ENCODE results near the gene NGF. TPM values are rescaled to one million over a fixed set of nuclear protein-coding genes. Genes with fewer than 3 reads are reported as not detected.

NGF gene
- total and polyA plus RNA-seq, 8 donors = 0.31 to 3.1 (median 1.8) TPM; not detected in 3

GRCh38 chr1:115314092-115314491, 24.0 kb downstream of the NGF start:
- TF ChIP-seq POLR2A (IDR thresholded peaks at IDR 0.05) (no peak), EP300 (IDR thresholded peaks at IDR 0.05) (no peak), POLR2AphosphoS5 (IDR thresholded peaks at IDR 0.05) (no peak), CTCF (IDR thresholded peaks at IDR 0.05) (no peak)
- intact Hi-C loops (cut with DNase I; ENCODE audit: low total_unique reads) = no loop called here
- H3K4me3 ChIP-seq = no peak overlapping the region
- 41 to 59% (median 46%) methylated on average over 4 of the region's 4 CpGs for WGBS, 5 donors
- no peaks in the 10 kb centered on the region for H3K9me3 ChIP-seq
- H3K27ac ChIP-seq = peak overlapping the region in 1 of 5 donors; percentile 10
- no peaks in the 10 kb centered on the region for H3K27me3 ChIP-seq
- H3K36me3 ChIP-seq = no peaks in the 10 kb centered on the region
- H3K4me1 ChIP-seq = peaks cover 8 to 23% (median 14%) of the 10 kb centered on the region in 4 donors
- peak in 1 of 2 donors; percentile 41 for DNase-seq

- H3K27ac ChIP-seq = peak overlapping the region in 2 of 5 donors; percentile 9 to 15
- WGBS, 5 donors = 64 to 90% (median 87%) methylated on average over 1 of the region's 1 CpG
These were observed 24.9 kb downstream of the NGF start for GRCh38 chr1:115313182-115313581.

GRCh38 chr1:115312742-115313141, 25.3 kb downstream of the NGF start:
- H3K36me3 ChIP-seq = no peaks in the 10 kb centered on the region
- H3K27me3 ChIP-seq = no peaks in the 10 kb centered on the region
- no peak overlapping the region for H3K4me3 ChIP-seq
- intact Hi-C loops (cut with DNase I; ENCODE audit: low total_unique reads) = no loop called here
- peak overlapping the region in 2 of 5 donors; percentile 9 to 15 for H3K27ac ChIP-seq
- peaks cover 8 to 23% (median 14%) of the 10 kb centered on the region in 4 donors for H3K4me1 ChIP-seq
- no peak for DNase-seq
- TF ChIP-seq EP300 (IDR thresholded peaks at IDR 0.05) = no peak
- TF ChIP-seq POLR2AphosphoS5 (IDR thresholded peaks at IDR 0.05) = no peak
- no peak for TF ChIP-seq POLR2A (IDR thresholded peaks at IDR 0.05)
- TF ChIP-seq CTCF (IDR thresholded peaks at IDR 0.05) = no peak
- H3K9me3 ChIP-seq = no peaks in the 10 kb centered on the region

More at GRCh38 chr1:115313182-115313581, 24.9 kb downstream of the NGF start:
- no peak for DNase-seq
- peaks cover 8 to 23% (median 14%) of the 10 kb centered on the region in 4 donors for H3K4me1 ChIP-seq
- no peak for TF ChIP-seq EP300 (IDR thresholded peaks at IDR 0.05)
- TF ChIP-seq POLR2A (IDR thresholded peaks at IDR 0.05) = no peak
- TF ChIP-seq POLR2AphosphoS5 (IDR thresholded peaks at IDR 0.05) = no peak
- no peak for TF ChIP-seq CTCF (IDR thresholded peaks at IDR 0.05)
- H3K27me3 ChIP-seq = no peaks in the 10 kb centered on the region
- H3K9me3 ChIP-seq = no peaks in the 10 kb centered on the region
- H3K4me3 ChIP-seq = no peak overlapping the region
- no peaks in the 10 kb centered on the region for H3K36me3 ChIP-seq
- intact Hi-C loops (cut with DNase I; ENCODE audit: low total_unique reads) = no loop called here

GRCh38 chr1:115311474-115311989, 26.5 kb downstream of the NGF start:
- Histone ChIP-seq H3K27ac (no peak overlapping the region), H3K27me3 (no peaks in the 10 kb centered on the region), H3K36me3 (no peaks in the 10 kb centered on the region), H3K9me3 (no peaks in the 10 kb centered on the region), H3K4me1 (peaks cover 8 to 15% (median 9%) of the 10 kb centered on the region in 4 donors), H3K4me3 (no peak overlapping the region)
- DNase-seq = no peak
- TF ChIP-seq POLR2AphosphoS5 (IDR thresholded peaks at IDR 0.05) = no peak
- TF ChIP-seq EP300 (IDR thresholded peaks at IDR 0.05) = no peak
- TF ChIP-seq CTCF (IDR thresholded peaks at IDR 0.05) = no peak
- TF ChIP-seq POLR2A (IDR thresholded peaks at IDR 0.05) = no peak
- intact Hi-C loops (cut with DNase I; ENCODE audit: low total_unique reads) = no loop called here
- WGBS, 5 donors = 88 to 97% (median 90%) methylated on average over 1 of the region's 1 CpG

All from stomach (tissue), 9 donors.